GM12801 (cell line): ENCODE results near the gene CEBPG.

Experiments used
- TF ChIP-seq, protein P1 (sequence below): IDR thresholded peaks from one replicate; pipeline ENCODE4 v1.5.1; 2011; ENCODE audit warnings: control low read depth; ENCODE audit not compliant: insufficient read length; ENCODE audit errors: extremely low read depth

Gene CEBPG

DNA sequence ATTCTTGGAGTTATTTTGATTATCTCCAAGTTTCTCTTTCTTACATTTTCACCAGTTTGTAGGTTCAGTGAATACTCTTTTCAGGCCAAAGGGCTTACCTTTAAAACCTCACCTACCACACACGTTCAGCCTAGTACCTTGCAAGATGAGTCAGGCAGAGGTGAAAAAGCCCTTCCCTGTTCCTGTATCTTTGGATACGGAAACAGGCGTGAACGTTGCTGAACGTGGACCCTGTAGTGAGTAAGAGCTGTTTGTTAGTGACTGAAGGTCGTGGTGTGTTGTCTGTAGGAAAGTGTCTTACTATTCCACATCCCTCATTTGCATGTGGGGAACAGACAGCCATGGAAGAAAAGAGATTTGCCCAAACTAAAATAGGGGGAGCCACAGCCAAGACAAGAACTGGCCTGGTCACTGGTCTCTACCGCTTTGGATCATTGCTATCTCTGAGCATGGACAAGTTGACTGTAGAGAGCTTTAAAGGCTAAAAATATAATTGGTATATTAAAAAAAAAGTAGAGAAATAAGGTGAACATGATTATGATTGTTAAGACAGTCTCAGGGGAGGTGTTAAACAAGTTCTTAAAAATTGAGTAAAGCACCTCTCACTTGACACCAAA, 3.5 kb downstream of the CEBPG start:
- TF ChIP-seq, protein P1, sequence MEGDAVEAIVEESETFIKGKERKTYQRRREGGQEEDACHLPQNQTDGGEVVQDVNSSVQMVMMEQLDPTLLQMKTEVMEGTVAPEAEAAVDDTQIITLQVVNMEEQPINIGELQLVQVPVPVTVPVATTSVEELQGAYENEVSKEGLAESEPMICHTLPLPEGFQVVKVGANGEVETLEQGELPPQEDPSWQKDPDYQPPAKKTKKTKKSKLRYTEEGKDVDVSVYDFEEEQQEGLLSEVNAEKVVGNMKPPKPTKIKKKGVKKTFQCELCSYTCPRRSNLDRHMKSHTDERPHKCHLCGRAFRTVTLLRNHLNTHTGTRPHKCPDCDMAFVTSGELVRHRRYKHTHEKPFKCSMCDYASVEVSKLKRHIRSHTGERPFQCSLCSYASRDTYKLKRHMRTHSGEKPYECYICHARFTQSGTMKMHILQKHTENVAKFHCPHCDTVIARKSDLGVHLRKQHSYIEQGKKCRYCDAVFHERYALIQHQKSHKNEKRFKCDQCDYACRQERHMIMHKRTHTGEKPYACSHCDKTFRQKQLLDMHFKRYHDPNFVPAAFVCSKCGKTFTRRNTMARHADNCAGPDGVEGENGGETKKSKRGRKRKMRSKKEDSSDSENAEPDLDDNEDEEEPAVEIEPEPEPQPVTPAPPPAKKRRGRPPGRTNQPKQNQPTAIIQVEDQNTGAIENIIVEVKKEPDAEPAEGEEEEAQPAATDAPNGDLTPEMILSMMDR: no peak

DNA sequence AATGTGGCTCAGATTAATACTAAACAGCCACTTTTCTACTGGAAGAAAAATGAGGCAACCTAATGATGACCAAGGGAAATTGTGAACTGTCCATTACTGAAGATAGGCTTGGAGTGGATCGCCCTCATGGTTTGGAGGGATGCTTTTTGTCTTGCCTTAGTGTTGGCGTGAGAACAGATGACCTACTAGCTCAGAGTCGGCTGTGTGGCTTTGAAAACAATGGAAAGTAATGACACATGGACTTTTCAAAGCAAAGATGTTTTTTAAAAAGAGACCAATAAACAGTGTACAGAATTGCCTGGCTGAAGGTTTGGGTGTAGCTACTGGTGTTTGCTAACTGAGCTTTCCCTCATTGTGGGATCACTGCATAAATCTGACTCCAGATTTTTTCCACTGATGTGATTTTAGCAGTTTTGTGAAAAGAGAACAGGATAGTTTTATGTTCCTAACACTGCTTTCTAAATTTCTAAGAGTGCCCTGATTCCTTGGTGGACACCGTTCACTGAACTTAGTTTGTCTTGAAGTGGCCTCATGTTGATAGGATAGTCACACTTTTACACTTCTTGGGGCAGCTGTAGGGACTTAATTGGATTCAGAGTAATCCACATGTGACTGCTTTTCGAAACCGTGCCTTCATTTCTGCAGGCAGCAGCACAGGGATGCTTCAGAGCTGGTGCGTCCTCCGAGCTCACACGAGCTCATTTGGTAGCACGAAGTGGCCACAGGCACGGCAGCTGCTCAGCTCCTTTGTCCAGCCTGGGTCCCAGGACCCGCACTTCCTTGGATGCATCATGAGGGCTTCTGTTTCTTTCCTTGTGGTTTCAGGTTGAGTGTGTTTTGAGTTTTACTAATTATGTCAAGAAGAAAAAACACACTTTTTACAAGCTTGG, 4.3 kb downstream of the CEBPG start:
- TF ChIP-seq, protein P1: no peak

DNA sequence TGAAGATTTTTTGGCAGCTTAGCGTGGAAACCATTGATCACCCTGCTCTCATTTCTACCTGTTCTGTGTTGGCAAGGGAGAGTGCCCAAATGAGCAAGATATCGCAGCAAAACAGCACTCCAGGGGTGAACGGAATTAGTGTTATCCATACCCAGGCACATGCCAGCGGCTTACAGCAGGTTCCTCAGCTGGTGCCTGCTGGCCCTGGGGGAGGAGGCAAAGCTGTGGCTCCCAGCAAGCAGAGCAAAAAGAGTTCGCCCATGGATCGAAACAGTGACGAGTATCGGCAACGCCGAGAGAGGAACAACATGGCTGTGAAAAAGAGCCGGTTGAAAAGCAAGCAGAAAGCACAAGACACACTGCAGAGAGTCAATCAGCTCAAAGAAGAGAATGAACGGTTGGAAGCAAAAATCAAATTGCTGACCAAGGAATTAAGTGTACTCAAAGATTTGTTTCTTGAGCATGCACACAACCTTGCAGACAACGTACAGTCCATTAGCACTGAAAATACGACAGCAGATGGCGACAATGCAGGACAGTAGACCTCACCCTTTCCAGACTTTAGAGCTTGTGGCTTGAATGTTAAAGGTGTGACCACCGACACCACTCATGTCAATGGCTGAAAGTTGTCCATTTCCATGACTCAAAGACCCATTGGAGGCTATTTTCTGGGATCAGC, 5.8 kb downstream of the CEBPG start:
- TF ChIP-seq, protein P1: no peak

DNA sequence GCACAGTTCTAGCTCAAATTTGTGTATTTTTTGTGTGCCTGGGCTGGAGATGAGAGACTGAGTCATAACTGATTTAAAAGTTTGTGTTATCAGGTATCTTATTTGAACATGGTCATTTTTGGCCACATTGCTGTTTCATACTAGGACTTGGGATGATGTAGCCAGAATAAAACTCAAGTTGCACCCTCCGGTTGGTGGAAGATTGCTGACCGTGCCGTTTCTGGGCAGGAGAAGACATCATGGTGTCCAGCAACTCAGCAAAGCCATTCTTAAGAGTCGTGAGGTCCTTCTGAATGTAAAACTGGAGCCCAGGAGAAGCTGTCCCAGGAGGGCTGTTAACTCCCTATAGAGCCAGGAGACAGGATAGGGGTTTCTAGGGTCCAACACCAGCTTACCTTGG, 7.6 kb downstream of the CEBPG start:
- TF ChIP-seq, protein P1: no peak

DNA sequence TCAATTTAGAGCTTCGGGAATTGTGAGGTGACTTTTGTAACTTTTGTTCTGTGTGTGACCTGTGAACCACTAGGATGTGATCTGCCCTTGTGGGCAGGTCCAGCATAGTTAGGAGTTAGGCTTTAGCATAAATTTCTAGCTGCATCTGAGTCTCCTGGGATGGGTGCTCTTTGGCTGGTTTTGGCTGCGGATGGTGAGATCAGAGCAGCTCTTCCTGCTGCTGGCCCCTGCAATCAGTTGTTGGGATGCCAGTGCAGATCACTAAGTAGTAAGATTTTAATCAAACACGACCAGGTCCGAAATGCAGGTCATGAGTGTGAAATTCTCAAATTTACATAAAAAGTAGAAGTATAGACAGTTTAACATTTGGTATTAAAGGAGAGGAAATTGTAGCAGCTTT, 8.5 kb downstream of the CEBPG start:
- TF ChIP-seq, protein P1: no peak

DNA sequence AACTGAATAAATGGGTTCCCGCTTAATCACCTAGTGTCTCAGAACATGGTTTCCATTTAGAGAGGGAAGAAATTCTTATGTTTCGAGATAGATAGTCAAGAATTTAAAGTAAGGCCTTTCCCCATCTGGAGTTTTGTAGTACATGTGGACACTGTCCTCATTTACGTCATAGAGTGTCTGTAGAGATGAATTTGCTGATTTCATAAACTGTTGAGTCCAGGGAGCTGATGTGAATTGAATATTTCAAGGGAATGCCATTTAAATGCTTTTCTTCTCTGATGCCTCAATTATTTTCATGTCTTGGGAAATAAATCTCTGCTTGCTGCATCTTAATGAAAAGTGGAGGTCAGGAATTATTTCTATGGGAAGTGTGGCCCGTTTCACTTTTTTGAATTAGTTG, 9.5 kb downstream of the CEBPG start:
- TF ChIP-seq, protein P1: no peak

DNA sequence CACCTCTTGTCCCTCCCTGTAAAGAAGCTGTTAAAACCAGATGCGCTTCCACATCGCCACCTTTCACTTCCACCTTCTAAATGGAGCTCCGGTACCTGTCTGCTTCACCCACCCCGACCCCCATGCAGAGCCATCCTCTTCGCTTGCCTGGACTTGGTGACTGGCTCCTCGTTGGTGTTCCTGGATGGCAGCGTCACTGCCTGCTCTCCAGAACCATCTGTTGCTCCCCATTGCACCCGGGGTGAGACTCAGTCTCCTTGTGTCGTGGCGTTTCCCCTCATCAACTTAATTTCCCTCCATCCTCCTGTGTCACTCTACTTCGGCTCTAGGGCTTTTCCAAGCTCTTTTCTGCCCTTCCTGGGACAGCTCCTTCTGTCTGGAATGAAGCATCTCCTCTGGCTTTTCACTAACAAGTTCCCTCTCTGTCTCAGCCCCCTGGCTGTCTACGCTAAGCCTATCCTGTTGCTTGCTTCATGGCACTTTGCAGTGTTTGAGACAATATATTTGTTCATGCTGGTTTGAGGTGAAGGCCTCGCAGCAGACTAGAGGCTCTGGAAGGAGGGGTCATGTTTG, 10.3 kb downstream of the CEBPG start:
- TF ChIP-seq, protein P1: no peak
